ENCODE data around the gene RSU1.

- TF ChIP-seq CTCF (optimal IDR thresholded peaks at IDR 0.05 in 1 of 3, IDR thresholded peaks at IDR 0.05 in 1 of 3, conservative IDR thresholded peaks at IDR 0.05 in 1 of 3; ENCODE audit: extremely low read depth in 1 of 3, insufficient read depth in 2 of 3, low read length in 3 of 3) (no peak), EZH2 (IDR thresholded peaks at IDR 0.05; ENCODE audit: low read length) (no peak)
Observed at GRCh38 chr10:16865766-16866165, 48.5 kb upstream of the RSU1 start.
